HCT116 (cell line): Measurements from ENCODE around the gene COL2A1.

Experiments used
- ATF3 ChIP-seq: IDR thresholded peaks from 2 replicates; pipeline ENCODE4 v1.6.1; 2012
- CBX3 ChIP-seq: IDR thresholded peaks from 2 replicates; pipeline ENCODE4 v1.6.1; 2012; ENCODE audit warnings: low read depth
- CEBPB ChIP-seq: IDR thresholded peaks from 2 replicates; pipeline ENCODE4 v1.6.1; 2012; ENCODE audit warnings: low read depth
- CTCF ChIP-seq, 3 experiments: fragments of 200-600 bp in 1 of 3; sonication (generic) in 1 of 3; IDR thresholded peaks in 2 of 3; conservative IDR thresholded peaks in 1 of 3; 2 replicates each; pipeline ENCODE4 v1.5.1; 2012 to 2017; ENCODE audit warnings: low read depth in 2 of 3, low read length in 2 of 3, antibody characterized with exemption in 1 of 3, borderline replicate concordance in 1 of 3, control low read depth in 1 of 3, mild to moderate bottlenecking in 1 of 3, mixed read lengths in 1 of 3, mixed run types in 1 of 3, moderate library complexity in 1 of 3; ENCODE audit not compliant: insufficient read depth in 1 of 3
- ELF1 ChIP-seq: IDR thresholded peaks from 2 replicates; pipeline ENCODE4 v1.6.1; 2012; ENCODE audit warnings: low read depth, borderline replicate concordance
- EZH2 ChIP-seq: fragments of 200-600 bp; sonication (generic); IDR thresholded peaks from 2 replicates; pipeline ENCODE4 v1.6.1; 2017; ENCODE audit warnings: antibody characterized with exemption, mixed run types
- POLR2A ChIP-seq: IDR thresholded peaks from 2 replicates; pipeline ENCODE4 v1.7.0; 2011; ENCODE audit warnings: borderline replicate concordance; ENCODE audit not compliant: insufficient read depth, insufficient read length; ENCODE audit errors: extremely low read depth
- POLR2AphosphoS5 ChIP-seq: IDR thresholded peaks from 2 replicates; pipeline ENCODE4 v1.6.1; 2011; ENCODE audit warnings: mild to moderate bottlenecking, low read depth, low read length, moderate library complexity
- RAD21 ChIP-seq: IDR thresholded peaks from 2 replicates; pipeline ENCODE4 v1.6.1; 2012; ENCODE audit warnings: low read depth, mild to moderate bottlenecking
- SRF ChIP-seq: IDR thresholded peaks from 2 replicates; pipeline ENCODE4 v1.6.1; 2012; ENCODE audit warnings: low read depth
- TCF7L2 ChIP-seq: IDR thresholded peaks from 2 replicates; pipeline ENCODE4 v1.7.0; 2011; ENCODE audit warnings: borderline replicate concordance, inconsistent platforms; ENCODE audit not compliant: insufficient read depth, insufficient read length; ENCODE audit errors: extremely low read depth

DNA sequence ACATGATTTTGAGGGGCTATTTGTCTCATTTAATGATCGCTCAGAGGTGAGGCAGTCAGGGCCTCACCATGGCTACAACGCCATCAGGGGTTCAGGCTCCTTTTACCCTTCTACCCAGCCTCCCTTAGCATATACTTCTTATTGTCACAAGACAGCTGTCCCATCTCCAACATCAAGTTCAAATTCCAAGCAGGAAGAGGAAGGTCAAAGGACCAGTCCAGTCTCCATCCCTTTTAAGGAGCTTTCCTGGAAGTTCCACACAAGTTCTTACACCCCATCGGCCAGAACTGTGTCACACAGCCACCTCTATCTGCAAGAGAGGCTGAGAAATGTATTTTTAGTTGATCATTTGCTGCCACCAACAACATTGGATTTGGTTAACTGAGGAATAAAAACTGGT lies 49.2 kb downstream of the COL2A1 start:
- TF ChIP-seq CEBPB (no peak), EZH2 (no peak), TCF7L2 (no peak), CTCF (IDR thresholded peaks at IDR 0.05 in 2 of 3, conservative IDR thresholded peaks at IDR 0.05 in 1 of 3; ENCODE audit: borderline replicate concordance in 1 of 3, insufficient read depth in 1 of 3, low read depth in 2 of 3, low read length in 2 of 3) (no peak), POLR2A (no peak), SRF (no peak), ELF1 (no peak), POLR2AphosphoS5 (no peak), ATF3 (no peak), CBX3 (no peak), RAD21 (no peak)
